ENCODE data around the gene OR5K3.
A peak's percentile ranks its signal among the peaks of the same experiment; 100 is the strongest.
"Not testable (repeated sequence)": the region's sequence is repeated elsewhere in the genome, so short reads cannot be mapped to it uniquely, and the experiment has no call there.

OR5K3 gene, protein sequence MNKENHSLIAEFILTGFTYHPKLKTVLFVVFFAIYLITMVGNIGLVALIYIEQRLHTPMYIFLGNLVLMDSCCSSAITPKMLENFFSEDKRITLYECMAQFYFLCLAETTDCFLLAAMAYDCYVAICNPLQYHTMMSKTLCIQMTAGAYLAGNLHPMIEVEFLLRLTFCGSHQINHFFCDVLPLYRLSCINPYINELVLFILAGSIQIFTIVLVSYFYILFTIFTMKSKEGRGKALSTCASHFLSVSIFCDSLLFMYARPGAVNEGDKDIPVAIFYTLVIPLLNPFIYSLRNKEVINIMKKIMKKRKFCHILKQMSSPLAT

DNA sequence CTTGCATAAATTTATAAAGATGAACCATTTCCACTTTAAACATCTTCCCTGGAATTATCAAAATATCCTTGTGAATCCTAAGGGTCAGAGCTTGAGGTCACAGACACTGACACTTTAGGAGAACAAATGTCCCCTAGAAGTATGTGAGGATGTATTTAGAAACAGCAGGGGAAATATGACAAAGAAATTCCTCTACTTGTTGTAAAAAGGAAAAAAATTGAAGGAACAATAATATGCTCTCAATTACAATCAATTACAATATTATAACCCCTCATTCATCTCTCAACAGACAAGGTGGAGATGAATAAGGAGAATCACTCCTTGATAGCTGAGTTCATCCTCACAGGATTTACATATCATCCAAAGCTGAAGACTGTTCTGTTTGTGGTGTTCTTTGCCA lies at the start of gene OR5K3:
OR5K3 (plus strand) TSS at position 301 of the 400 bp plus-strand sequence; CDS start at position 301, 0 bp downstream.
- no peak for DNase-seq (ENCODE audit: low spot score)

DNA sequence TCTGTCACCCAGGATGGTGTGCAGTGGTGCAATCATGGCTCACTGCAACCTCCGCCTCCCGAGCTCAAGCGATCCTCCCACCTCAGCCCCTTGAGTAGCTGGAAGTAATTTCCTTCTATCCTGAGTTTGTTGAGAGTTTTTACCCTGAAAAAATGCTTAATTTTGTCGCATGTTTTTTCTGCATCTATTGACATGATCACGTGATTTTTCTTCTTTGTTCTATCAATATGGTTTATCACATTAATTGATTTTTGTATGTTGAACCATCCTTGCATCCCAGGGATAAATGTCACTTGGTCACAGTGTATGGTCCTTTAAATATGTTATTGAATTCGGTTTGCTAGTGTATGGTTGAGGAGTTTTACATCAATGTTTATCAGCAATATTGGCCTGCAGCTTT lies 48.7 kb upstream of the OR5K3 start:
- DNase-seq (ENCODE audit: low spot score) = no peak

DNA sequence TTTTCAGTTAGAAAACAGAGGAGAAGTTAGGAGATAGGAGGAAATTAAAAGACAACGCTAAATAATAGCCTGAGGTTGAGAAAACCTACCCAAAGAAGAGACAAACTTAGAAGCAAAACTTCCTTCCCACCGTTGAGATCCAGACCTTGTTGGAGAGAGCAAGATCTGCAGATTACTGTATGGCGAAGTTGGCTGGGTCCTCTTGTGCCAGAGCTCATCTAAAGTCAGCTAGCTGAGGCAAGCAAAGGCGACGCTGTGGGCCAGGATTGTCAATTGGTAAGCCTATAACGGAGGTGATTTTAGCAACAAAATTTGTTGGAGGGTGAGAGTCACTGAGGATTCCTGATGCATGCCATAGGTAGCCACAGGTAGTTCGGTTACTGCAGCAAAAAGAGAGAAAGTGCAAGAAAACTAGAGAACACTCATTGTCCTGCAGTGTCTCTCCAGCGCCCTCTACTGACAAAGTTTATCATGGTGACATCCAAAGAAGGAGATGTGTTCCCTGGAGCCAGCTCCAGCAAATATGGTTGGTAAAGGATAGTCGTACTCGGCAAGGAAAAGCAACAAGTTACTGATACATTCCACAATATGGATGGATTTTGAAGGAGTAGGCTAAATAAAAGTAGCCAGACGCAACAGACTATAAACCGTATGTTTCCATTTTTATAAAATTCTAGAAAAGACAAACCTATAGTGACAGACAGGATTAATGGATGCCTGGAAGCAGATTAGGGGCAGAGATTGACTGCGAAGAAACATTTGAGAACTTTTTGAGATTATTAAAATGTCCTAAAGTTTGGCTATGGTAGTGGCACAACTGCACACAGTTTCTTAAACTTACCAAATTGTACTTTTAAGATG lies 46.6 kb upstream of the OR5K3 start:
- DNase-seq (ENCODE audit: low spot score) = peak; percentile 20

DNA sequence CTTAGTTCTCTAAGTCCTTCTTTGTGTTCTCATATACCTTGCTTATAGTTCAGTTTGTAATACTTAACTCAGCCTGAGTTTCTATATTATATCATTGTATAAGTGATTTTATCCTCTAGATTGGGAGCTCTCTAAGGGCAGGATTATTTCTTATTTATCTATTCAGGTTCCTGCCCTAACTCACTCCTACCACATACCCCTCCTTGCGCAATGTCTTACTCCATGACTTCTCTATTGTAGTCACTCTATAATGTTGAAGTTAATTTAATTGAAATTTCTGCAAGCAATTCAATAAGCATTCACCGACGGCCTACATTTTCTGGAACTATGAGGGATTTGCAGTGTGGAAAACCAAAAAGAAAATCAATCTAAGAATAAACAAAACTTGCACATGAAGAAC lies 40.4 kb upstream of the OR5K3 start:
- no peak for DNase-seq (ENCODE audit: low spot score)

DNA sequence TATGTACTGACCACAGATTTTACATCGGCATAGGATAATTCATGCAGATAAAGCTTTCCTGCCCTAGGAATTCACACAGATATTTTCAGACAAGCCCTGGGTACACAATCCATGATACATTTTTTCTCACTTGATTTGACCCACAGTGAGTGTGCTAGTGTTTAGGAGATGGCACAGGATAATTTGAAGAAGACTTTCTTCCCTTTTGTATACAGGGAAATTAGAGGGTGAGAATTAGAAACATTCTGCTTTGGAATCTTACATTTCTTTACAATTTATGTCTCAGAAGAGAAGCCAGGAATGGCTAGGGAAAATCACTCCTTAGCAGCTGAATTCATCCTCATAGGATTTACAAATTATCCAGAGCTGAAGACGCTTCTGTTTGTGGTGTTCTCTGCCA lies 36.9 kb upstream of the OR5K3 start, which contains the start of gene OR5K4:
OR5K4 (plus strand) TSS at position 301 of the 400 bp plus-strand sequence; CDS start at position 301, 0 bp downstream.
- no peak for DNase-seq (ENCODE audit: low spot score)

DNA sequence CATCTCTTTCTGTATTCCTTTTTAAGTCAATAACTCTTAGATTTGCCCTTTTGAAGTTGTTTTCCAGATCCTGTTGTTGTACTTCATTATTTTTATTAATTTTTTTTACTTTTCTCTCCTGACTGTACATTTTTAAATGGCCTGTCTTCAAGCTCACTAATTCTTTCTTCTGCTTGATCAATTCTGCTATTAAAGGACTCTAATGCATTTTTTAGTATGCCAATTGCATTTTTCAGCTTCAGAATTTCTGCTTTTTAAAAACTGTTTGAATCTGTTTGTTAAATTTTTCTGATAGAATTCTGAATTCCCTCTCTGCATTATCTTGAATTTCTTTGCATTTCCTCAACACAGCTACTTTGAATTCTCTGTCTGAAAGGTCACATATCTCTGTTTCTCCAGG lies 31.2 kb upstream of the OR5K3 start:
- no peak for DNase-seq (ENCODE audit: low spot score)

DNA sequence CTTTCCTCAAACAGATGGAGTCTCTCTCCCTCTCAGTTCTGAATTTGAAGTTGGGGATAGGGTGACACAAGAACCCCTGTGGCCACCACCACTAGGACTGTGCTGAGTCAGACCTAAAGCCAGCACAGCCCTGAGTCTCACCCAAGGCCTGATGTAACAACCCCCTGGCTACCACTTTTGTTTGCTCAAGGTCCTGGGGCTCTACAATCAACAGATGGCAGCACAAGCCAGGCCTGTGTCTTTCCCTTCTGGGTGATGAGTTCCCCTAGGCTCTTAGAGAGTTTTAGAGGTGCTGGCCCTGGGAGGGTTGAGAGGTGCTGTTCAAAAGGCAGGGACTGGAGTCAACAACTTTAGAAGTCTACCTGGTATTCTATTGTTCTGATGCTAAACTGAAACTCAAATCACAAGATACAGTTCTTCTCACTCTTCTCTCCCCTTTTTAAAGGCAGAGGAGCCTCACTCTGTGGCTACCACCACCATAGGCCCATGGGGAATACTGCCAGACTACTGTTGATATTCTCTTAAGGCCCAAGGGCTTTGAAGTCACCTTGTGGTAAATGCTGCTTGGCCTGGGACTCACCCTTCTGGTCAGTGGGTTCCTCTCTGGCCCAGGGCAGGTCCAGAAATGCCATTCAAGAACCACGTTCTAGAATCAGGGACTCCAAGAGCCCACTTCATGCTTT lies 30.3 kb upstream of the OR5K3 start:
- DNase-seq (ENCODE audit: low spot score) = no peak

DNA sequence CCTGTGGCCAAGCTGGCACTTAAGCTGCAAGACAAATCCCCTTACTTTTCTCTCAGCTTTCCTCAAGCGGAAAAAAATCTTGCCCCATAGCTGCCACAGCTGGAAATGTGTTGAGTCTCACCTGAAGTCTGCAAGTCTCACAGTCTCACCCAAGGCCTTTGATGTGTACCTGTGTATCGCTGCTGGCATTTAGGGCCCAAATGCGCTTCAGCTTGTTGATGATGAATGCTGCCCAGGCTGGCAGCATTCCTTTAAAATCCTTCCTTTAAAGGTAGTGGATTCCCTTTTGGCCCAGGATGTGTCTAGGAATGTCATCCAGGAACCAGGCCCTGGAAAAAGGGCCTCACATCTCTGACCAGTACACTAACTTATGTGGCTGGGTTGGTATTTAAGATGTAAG lies 29.8 kb upstream of the OR5K3 start:
- no peak for DNase-seq (ENCODE audit: low spot score)

DNA sequence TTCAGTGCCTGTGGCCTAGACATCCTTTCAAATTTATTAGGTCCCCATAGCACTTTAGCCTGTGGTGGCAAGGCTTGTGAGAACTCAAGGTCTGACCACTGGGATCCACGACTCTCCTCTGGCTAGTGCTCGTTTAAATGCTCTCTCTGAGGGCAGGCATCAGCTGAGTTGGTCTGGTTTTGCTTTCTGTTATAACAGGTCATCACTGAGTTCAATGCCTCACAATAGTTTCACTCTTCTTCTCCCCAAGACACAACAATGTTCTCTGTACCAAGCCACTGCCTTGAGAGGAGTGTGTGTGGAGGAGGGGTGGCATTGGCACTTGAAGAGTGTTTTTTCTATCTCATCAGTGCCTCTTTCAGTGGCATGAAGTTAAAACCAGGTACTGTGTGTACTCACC lies 29.2 kb upstream of the OR5K3 start:
- DNase-seq (ENCODE audit: low spot score) = no peak

DNA sequence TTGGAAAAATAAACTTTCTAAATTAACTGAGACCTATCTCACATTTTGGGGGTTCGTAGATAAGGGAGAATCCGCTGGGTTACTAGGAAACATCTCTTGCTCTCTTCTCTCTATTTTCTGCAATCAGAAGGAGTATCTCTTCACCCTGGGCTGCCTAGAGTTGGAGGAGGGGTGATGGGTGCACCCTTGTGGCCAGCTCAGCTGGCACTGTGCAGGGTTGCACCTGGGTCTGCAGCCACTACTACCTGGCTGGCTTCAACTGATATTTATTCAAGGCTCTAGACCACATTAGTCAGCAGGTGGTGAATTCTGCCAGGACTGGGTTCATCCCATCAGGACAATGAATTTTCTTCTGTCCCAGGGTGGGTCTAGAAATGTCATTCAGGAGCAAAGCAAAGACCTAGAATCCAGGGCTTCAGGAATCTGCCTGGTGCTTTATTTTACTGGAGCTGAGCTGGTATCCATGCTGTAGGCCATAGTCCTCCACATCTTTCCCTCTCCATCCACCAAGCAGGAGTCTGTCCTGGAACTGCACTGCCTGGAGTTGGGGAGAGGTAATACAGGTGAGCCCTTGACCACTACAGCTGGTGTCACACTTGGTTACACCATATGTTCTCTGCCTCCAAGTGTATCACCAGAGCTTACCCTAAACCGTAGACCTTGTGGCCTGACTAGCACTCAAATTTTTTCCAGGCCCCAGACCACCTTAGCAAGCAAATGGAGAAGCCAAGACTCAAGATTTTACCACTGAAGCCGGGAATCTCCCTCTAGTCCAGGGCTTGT lies 22.8 kb upstream of the OR5K3 start:
- DNase-seq (ENCODE audit: low spot score) = no peak

DNA sequence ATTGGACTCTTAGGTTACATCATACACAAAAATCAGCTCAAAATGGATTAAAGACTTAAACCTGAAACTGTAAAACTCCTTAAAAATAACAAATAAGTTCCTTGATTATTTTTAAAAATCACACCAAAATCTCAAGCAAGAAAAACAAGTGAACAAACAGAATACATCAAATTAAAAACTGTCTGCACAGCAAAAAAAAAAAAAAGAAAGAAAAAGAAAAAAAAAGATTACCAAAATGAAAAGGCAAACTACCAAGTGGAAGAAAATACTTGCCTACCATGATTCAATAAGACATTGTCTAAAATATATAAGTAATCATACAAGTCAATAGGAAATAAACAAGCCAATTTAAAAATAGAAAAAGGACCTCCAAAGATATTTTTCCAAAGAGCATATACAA lies 19.3 kb upstream of the OR5K3 start:
- DNase-seq (ENCODE audit: low spot score) = no peak

DNA sequence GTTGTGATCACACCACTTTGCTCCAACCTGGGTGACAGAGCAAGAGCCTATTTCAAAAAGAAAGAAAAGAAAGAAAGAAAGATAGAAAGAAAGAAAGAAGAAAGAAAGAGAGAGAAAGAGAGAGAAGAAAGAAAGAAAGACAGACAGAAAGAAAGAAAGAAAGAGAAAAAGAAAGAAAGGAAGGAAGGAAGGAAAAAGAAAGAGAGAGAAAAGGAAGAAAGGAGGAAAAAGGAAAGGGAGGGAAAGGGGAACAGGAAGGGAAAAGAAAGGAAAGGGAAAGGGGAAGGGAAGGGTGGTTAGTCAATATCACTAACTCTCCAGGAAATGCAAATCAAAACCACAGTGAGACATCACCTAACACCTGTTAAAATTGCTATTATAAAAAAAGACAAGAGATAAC lies 18.6 kb upstream of the OR5K3 start:
- DNase-seq (ENCODE audit: low spot score) = no peak

DNA sequence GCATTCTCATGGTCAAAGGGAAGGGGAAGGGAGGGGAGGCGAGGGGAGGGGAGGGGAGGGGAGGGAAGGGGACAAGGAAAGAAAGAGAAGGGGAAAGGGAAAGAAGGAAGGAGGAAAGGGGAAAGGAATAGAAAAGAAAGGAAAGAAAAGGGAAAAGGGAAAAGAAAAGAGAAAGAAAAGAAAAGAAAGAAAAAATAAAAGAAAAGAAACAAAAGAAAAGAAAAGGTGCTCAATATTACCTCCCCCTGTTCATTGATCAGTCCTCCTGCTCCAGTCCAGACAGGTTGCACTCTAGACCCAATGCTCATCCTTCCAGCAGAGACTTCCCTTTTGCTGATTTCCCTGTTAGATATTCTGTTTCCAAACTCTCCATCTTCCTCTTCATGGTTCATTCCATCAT lies 18.0 kb upstream of the OR5K3 start:
- DNase-seq (ENCODE audit: low spot score) = no peak

DNA sequence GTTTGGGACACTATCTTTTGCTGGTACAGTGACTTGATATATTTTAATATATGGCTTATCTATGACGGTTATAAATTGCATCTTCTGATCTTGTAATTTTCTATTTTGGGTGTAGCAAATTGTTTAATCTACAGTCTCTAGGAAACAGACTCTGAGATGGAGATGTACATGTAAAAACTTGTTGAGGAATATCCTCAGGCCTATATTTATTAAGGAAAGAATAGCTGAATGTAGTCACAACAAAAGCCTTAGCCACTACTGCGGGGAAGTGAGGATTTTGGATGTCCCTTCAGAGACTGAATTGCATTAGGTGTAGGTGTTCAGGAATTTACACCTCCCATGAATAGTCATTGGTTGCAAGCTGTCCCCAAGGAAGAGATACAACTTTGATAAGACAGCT lies 13.8 kb upstream of the OR5K3 start:
- no peak for DNase-seq (ENCODE audit: low spot score)

DNA sequence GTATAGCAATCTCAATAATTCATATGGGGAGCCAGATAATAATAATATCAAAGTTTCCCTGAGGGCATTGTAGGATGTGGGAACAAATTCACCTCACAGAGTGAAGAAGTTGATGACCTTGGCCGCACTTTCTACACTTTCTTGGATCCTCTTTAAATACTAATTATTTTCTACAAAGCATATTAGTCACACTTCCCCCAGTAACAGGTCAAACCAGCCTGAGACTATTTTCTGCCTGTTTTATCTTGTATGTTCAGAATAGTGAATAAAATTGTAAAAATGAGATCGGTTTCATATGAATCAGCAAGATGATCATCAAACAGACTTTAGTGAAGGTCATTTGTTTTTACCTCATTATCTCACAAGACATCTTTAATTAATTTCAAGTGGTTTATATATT lies 2.3 kb upstream of the OR5K3 start:
- DNase-seq (ENCODE audit: low spot score) = no peak

DNA sequence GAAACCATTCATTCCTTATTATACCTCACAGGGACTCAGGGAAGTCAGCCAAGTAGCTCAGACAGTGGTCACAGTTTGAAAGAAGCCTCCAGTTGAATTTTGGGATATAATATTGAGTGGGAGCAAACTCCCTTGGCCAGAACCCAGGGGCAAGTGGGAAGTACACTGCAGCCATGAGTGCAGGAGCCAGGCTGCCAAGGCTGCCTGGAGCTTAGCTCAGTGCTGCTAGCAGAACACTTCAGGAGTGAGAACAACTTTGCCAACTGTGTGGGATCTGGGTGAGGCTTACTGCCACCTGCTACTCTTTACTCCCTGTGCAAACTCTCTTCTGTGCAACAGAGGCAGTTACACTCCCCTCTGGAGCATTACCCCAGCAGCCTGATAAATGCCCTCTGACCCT lies 4.6 kb downstream of the OR5K3 start:
- no peak for DNase-seq (ENCODE audit: low spot score)

DNA sequence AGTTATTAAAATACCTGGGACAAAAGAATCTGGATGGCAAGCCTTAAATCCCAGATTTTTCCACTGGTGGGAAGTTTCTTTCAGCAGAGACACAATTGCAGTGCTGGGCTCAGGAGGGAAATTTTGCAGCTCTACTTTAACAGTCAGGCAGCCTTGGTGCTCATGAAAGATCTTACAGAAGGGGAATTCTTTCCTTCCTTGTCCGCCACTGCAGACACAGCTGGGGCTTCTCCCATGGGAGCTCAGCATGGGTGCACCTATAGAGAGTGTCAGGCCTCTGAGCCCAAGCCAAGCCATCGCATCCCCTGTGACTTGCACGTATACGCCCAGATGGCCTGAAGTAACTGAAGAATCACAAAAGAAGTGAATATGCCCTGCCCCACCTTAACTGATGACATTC lies 6.0 kb downstream of the OR5K3 start:
- not testable (repeated sequence) for DNase-seq (ENCODE audit: low spot score)

DNA sequence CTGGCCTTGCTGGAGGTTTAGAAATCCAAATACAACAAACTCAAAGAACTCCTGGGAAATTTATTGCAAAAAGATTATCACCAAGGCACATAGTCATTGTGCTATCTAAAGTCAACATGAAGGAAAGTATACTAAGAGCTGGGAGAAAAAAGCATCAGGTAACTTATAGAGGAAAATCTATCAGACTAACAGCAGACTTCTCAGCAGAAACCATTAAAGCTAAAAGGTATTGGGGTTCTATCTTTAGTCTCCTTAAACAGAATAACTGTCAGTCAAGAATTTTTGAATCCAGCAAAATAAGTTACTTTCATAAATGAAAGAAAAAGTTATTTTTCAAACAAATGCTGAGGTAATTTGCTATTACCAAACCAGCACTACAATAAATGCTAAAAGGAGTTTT lies 8.0 kb downstream of the OR5K3 start:
- no peak for DNase-seq (ENCODE audit: low spot score)

DNA sequence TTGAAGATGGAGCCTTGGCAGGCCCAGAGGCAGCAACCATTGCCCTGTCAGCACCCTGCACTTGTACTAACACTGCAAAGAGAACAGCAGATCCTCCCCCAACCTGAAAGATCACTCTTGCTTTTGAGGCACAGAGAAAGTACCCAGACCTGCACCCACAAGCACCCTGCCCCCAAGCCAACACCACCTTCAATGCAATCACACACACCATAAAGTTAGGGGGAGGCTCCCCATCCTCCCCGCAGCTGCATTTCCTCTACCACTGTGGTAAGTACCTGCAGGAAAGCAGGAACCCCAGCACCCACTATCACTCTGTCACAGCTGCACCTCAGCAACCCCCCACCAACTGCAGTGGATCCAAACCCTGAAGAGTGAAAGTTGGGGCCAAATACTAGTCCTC lies 12.0 kb downstream of the OR5K3 start:
- DNase-seq (ENCODE audit: low spot score) = no peak

DNA sequence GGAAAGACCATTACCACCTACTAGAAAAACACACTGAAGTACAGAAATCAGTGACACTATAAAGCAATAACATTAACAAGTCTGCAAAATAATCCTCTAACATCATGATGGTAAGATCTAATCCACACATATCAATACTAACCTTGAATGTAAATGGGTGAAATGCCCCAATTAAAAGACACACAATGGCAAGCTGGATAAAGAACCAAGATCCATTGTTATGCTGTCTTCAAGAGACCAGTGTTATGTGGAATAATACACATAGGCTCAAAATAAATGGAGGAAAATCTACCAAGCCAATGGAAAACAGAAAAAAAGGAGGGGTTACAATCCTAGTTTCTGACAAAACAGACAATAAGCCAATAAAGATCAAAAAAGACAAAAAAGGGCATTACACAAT lies 13.5 kb downstream of the OR5K3 start:
- no peak for DNase-seq (ENCODE audit: low spot score)

DNA sequence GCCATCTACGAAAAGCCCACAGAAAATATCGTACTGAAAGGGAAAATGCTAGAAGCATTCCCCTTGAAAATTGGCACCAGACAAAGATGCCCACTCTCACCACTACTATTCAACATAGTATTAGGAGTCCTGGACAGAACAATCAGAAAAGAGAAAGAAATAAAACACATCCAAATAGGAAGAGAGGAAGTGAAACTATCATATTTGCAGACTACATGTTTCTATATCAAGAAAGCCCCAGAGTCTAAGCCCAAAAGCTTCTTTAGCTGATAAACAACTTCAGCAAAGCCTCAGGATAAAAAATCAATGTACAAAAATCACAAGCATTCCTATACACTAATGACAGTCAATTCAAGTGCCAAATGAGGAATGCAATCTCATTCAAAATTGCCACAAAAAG lies 15.6 kb downstream of the OR5K3 start:
- no peak for DNase-seq (ENCODE audit: low spot score)

DNA sequence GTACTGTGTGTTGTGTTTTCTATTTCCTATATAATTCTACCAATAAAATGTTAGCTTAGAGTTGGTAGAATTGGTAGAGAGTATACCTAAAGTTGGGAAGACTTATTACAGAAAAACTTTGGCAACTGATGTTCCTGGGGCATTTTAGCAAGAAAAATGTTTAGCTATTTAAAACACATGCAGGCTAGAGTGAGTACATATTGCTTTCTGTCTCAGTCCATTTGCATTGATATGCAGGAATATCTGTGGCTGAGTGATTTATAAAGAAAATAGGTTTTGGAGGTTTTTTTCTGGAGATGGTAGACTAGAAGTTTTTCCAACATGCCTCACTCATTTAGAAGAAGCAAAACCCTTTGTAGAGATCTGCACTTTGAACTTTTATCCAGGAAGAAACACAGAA lies 42.1 kb downstream of the OR5K3 start:
- DNase-seq (ENCODE audit: low spot score) = no peak

Data from putamen (tissue), 1 donor.